Type B pancreatic cell (in vitro differentiated cells): Measurements from ENCODE around the gene ALMS1. TPM values are rescaled to one million over a fixed set of nuclear protein-coding genes. Genes with fewer than 3 reads are reported as not detected.
"Not testable (repeated sequence)": the region's sequence is repeated elsewhere in the genome, so short reads cannot be mapped to it uniquely, and the experiment has no call there.

Experiments used
- DNase-seq: peaks from one replicate; pipeline ENCODE4 v3.0.0; 2021; ENCODE audit warnings: mixed read lengths; ENCODE audit not compliant: unreplicated experiment; ENCODE audit errors: extremely low spot score
- H3K27ac Mint-ChIP-seq: 2 replicates; pipeline ENCODE4 v1.8.0; 2021; ENCODE audit warnings: mild to moderate bottlenecking, mixed read lengths
- H3K27me3 Mint-ChIP-seq: 2 replicates; pipeline ENCODE4 v1.8.0; 2021; ENCODE audit warnings: mixed read lengths
- H3K36me3 Mint-ChIP-seq: 2 replicates; pipeline ENCODE4 v1.8.0; 2021; ENCODE audit warnings: mixed read lengths
- H3K4me1 Mint-ChIP-seq: one replicate; pipeline ENCODE4 v1.8.0; 2021; ENCODE audit warnings: mixed read lengths; ENCODE audit not compliant: unreplicated experiment
- H3K4me3 Mint-ChIP-seq: 2 replicates; pipeline ENCODE4 v1.8.0; 2021; ENCODE audit warnings: mild to moderate bottlenecking, mixed read lengths
- H3K9me3 Mint-ChIP-seq: 2 replicates; pipeline ENCODE4 v1.8.0; 2021; ENCODE audit warnings: mixed read lengths
- CTCF ChIP-seq: fragments of 200-600 bp; sonication (generic); conservative IDR thresholded peaks from 2 replicates; pipeline ENCODE4 v1.5.0; 2021; ENCODE audit warnings: antibody characterized with exemption, mild to moderate bottlenecking
- total RNA-seq: library from RNA; stranded (reverse); gene quantifications from 2 replicates; pipeline ENCODE4 v1.2.1, GENCODE V29; 2021; ENCODE audit warnings: low replicate concordance

Gene ALMS1
- total RNA-seq, 1 donor from 2014 or later = 30.4 TPM

- no peaks in the 10 kb centered on the region for H3K4me1 Mint-ChIP-seq
- no peak for DNase-seq
- H3K27ac Mint-ChIP-seq = no peak overlapping the region
- TF ChIP-seq CTCF = no peak
- H3K9me3 Mint-ChIP-seq = no peaks in the 10 kb centered on the region
- H3K27me3 Mint-ChIP-seq = no peaks in the 10 kb centered on the region
- H3K36me3 Mint-ChIP-seq = peaks cover 29% of the 10 kb centered on the region
- H3K4me3 Mint-ChIP-seq = no peak overlapping the region
These were observed 102.4 kb downstream of the ALMS1 start for GRCh38 chr2:73488079-73488478.

GRCh38 chr2:73489053-73489452 is 103.4 kb downstream of the ALMS1 start:
- Mint-ChIP-seq H3K27ac (no peak overlapping the region), H3K36me3 (peaks cover 29% of the 10 kb centered on the region), H3K27me3 (no peaks in the 10 kb centered on the region), H3K9me3 (no peaks in the 10 kb centered on the region), H3K4me1 (no peaks in the 10 kb centered on the region), H3K4me3 (no peak overlapping the region)
- no peak for TF ChIP-seq CTCF
- no peak for DNase-seq

- DNase-seq = no peak
- H3K36me3 Mint-ChIP-seq = peaks cover 36% of the 10 kb centered on the region
These were observed 108.4 kb downstream of the ALMS1 start for GRCh38 chr2:73494031-73494430.

GRCh38 chr2:73503992-73504570 is 118.4 kb downstream of the ALMS1 start:
- Mint-ChIP-seq H3K27ac (no peak overlapping the region), H3K9me3 (no peaks in the 10 kb centered on the region), H3K4me3 (no peak overlapping the region), H3K27me3 (no peaks in the 10 kb centered on the region), H3K36me3 (peaks cover 17% of the 10 kb centered on the region), H3K4me1 (no peaks in the 10 kb centered on the region)
- TF ChIP-seq CTCF = no peak
- DNase-seq = no peak

More at GRCh38 chr2:73494031-73494430, 108.4 kb downstream of the ALMS1 start:
- Mint-ChIP-seq H3K9me3 (no peaks in the 10 kb centered on the region), H3K4me1 (no peaks in the 10 kb centered on the region), H3K27ac (no peak overlapping the region), H3K27me3 (no peaks in the 10 kb centered on the region), H3K4me3 (no peak overlapping the region)
- no peak for TF ChIP-seq CTCF

GRCh38 chr2:73504850-73505249 is 119.2 kb downstream of the ALMS1 start:
- not testable (repeated sequence) for H3K4me1 Mint-ChIP-seq, H3K27ac Mint-ChIP-seq

DNA sequence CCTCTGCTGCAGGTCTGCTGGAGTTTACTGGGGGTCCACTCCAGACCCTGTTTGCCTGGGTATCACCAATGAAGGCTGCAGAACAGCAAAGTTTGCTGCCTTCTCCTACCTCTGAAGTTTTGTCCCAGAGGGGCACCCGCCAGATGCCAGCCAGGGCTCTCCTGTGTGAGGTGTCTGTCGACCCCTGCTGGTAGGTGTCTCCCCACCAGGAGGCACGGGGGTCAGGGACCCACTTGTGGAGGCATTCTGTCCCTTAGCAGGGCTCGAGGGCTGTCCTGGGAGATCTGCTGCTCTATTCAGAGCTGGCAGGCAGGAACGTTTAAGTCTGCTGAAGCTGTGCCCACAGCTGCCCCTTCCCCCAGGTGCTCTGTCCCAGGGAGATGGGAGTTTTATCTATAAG is 124.8 kb downstream of the ALMS1 start:
- H3K4me1 Mint-ChIP-seq, H3K27ac Mint-ChIP-seq, H3K4me3 Mint-ChIP-seq, DNase-seq, H3K27me3 Mint-ChIP-seq: not testable (repeated sequence)
- Mint-ChIP-seq H3K36me3 (peaks cover 19% of the 10 kb centered on the region), H3K9me3 (peaks cover 16% of the 10 kb centered on the region)

More at GRCh38 chr2:73504850-73505249, 119.2 kb downstream of the ALMS1 start:
- not testable (repeated sequence) for H3K4me3 Mint-ChIP-seq, H3K9me3 Mint-ChIP-seq, H3K27me3 Mint-ChIP-seq, DNase-seq
- H3K36me3 Mint-ChIP-seq = peaks cover 18% of the 10 kb centered on the region

GRCh38 chr2:73516033-73516432 is 130.4 kb downstream of the ALMS1 start:
- Mint-ChIP-seq H3K4me1 (no peaks in the 10 kb centered on the region), H3K4me3 (no peak overlapping the region), H3K27me3 (no peaks in the 10 kb centered on the region), H3K9me3 (peaks cover 11% of the 10 kb centered on the region), H3K36me3 (peaks cover 19% of the 10 kb centered on the region), H3K27ac (no peak overlapping the region)
- TF ChIP-seq CTCF = no peak
- no peak for DNase-seq
